Epithelial cell of prostate (primary cell): ENCODE measurements around the gene ZBTB46.

Experiments used
- DNase-seq: peaks from one replicate; pipeline ENCODE4 v3.0.0-alpha.2; 2011; ENCODE audit warnings: low read depth, low spot score
- H3K27ac ChIP-seq: fragments of 450-650 bp; 2 replicates; pipeline ENCODE4 v1.5.1; 2017; ENCODE audit warnings: mild to moderate bottlenecking

The ZBTB46 gene

DNA sequence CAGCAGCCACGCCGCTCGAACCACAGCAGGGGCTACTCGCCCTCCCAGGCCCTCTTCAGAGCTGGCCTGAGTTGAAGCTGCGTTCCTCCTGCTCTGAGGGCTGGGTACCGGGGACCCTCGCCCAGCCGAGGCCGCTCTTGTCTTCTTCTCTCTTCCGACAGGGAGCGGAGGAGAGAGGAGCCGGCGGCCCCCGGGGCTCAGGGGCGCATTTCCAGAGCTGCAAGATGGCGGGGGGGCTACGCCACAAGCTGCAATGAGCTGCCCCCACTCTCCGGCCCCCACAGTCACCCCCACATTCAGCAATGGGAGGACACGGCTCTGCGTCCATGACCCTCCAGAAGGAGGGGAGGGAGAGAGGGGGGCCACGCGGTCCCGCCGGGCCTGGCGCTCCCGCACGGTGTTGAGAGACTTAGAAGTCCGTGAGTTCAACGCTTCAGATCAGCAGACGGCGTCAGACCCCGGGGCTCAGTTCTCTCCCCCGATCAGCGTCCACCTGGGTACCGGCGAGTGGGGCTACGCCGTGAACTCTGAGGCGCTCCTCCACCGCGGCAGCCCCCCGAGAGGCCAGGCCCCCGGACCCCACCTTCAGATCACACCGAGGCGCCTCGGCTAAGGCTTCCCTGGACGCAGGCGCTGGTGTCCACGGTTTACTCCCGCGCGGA lies 59.9 kb downstream of the ZBTB46 start:
- no peak overlapping the region for H3K27ac ChIP-seq
- DNase-seq: no peak

DNA sequence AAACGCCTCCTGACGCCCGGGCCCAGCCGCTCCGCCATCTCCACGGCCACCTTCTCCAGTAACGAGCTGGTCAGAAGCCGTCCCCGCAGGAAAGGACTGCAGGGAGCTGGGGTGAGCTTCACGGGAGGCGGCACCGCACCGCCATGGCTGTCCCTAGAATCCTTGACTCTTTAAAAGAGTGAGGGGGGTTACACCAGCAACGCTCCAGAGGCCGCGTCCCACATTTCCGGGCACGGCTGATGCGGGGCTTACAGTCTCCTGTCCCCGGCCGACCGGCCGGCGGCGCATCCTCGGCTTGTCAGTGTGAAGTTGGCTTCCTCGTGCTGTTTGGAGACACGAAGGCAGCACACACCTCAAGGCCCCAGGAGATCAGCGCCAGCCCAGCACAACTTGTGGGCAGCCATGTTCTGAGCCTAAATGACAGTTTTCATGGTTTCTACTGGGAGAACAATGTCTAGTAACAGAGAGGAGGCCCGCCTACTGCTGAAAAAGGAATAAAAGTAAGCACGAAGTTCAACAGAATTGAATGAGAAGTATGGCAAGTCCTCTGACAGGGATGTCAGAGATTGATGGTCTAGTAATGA lies 61.1 kb downstream of the ZBTB46 start:
- no peak overlapping the region for H3K27ac ChIP-seq
- no peak for DNase-seq

DNA sequence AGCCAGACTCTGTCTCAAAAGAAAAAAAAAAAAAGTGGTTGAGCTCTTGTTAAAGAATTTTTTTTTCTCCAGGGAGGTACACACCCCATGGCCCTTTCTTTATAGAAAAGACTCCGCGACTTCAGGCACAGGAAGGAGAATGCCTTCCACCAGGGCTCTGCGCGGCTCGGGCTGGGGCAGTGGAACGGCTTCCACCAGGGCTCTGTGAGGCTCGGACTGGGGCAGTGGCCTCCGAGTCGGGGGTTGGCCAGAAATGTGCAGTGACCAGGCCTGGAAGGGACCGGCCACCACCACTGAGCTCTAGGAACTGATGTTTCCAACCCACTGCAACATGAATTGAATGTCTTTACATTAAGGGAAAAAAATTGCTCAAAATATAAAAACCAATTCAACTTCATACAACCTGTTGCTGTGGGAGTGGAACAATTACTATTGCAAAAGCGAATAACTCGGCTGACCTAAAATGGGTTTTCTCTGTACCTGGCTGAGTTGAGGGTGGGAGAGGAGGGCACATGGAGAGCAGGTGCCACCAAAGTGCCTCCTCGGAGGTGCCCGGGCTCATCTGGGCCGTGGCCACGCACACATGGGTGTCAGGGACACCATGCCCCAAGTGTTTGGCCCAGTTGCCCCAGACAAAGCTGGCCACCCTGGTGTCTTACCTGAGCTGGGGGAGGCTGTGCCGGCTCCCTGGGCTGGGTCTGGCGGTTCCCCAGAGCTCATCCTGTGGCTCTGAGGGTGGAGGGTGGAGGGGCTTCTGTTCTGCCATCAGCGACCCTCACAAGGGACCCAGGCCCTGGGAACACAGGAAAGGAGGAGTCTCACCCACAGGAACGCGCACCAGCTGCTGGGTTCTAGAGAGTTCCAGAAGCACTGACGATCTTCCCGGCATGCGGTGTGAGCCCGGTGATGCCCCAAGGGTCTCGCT lies 62.2 kb downstream of the ZBTB46 start:
- H3K27ac ChIP-seq: no peak overlapping the region
- DNase-seq: no peak

DNA sequence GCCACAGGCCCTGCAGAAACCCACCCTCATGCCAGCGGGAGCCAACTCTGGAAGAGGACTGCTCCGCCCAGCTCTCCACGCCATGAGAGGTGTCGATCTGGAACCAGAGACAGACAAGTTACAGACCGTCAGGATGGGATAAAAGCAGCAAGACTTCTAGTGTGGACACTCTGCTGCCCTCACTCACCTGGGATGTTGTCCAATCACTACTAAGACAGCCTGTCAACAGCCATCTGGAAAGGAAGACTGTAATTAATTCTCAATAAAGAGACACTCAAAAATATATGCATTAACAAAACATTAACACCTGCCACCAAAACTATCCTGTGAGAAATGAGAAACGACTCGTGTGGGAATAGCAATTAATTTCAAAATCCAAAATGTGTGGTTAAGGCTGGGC lies 63.2 kb downstream of the ZBTB46 start:
- no peak overlapping the region for H3K27ac ChIP-seq
- no peak for DNase-seq

DNA sequence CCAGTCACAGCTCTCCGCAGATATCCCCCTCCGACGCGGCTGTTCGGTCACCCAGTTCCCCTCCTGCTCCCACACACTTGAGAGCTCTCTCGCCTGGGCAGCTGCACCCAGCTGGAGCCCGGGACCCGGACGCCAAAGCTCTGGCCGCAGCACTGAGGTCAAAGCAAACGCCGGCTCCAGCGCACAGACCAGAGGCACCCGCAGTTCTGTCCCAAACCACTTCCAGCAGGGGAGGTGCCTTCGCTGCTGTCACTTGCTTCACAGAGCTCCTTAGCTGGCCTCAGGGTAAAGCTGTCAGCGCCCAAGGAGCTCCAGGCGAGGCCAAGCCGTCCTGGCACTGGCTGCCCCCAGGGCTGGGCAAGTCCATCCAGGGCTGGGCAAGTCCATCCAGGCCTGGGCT lies 63.6 kb downstream of the ZBTB46 start:
- no peak for DNase-seq
- H3K27ac ChIP-seq: no peak overlapping the region

DNA sequence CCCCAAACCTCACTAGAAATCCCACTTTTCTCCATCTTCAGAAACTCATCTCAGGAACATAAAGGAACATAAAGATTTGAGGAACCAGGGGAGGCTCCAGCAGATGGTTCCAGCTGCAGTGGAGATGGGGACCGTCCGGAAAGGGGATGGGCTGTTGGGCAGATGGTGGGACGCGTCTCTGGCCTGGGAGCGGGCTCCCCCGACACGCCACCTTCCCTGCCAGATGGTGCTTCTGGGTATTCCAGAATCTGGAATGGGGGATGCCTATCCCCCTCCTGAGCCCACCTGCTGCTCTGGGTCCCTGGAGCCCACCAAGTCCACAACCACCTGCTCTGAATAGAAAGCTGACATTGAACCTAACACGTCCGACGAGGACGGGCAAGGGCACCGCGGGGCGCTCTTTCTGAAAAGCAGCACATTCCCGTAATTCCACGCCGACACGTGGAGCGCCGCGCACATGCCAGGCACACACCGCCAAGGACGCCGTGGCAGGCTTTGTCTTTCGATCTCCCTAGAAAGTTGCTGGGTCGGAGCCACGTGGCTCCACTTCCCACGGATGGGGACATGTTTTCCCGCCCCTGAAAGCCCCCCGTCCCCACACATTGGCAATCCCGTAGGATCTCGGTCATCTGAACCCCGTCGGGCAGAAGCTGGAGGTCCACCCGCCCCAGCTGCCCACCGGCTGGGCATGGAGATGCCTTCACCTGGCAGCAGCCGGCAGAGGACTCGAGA lies 64.2 kb downstream of the ZBTB46 start:
- DNase-seq: no peak
- no peak overlapping the region for H3K27ac ChIP-seq

DNA sequence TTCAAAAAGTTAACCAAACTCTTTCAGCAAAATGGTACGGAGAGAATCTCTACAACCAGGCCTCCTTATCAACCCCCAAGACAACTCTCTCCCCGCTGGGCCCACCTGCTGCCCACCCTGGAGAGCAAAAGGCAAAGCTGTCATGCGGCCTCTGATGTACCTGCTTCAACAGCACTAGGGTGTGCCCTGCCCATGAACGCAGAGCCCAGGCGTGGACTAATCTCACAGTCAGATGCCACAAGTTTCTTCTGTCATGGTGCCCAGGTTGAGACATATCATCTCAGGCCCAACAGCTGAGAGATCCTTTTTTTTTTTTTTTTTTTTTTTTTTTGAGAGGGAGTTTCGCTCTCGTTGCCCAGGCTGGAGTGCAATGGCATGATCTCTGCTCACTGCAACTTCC lies 65.2 kb downstream of the ZBTB46 start:
- H3K27ac ChIP-seq: no peak overlapping the region
- DNase-seq: no peak

DNA sequence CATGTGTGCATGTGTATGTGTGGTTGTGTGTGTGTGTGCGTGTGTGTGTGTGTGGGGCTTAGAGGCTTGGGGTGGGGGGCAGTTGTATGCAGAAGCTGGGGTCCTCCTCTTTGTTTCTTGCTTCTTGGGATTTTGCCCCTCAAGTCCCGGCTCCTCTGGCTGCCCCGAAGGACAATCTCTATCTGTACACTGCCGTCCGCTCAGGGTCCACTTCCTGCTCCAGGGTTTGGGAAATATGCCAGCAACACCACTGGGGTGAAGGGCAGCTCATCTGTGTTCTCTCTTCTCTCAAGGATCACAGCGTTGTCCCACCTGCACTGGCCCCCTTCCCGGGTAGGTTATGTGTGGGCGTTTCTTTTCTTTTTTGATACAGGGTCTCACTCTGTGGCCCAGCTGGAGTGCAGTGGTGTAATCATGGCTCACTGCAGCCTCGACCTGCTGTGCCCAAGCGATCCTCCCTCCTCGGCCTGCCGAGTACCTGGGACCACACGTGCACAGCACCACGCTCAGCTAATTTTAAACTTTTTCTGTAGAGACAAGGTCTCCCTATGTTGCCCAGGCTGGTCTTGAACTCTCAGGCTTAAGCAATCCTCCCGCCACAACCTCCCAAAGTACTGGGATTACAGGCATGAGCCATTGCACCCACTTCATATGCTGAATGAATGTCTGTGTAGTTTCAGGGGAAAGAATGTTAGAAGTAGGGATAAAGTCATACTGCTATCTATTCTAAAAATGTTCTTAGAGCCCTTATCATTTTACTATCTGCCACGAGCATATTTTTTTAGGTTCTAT lies 65.8 kb downstream of the ZBTB46 start:
- H3K27ac ChIP-seq: no peak overlapping the region
- no peak for DNase-seq

DNA sequence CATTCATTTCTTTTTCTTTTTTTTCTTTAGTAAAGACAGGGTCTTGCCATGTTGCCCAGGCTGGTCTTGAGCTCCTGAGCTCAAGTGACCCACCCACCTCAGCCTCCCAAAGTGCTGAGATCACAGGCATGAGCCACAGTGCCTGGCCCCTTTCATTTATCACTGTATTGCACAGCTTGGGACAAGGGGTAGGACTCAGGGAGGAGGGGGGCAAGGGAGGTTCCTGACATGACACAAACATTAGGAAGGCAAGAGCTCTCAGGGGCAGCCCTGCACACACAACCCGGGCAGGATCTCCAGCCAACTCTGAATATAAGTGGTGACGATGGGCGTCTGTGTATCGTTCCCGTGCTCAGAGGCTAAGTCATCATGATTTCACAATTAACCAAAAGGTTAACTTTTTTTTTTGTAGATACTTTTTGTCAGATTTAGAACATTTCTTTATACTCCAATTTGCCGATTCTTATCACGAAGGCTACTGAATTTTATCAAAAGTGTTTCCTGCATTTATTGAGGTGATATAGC lies 71.6 kb downstream of the ZBTB46 start:
- no peak for DNase-seq
- no peak overlapping the region for H3K27ac ChIP-seq

DNA sequence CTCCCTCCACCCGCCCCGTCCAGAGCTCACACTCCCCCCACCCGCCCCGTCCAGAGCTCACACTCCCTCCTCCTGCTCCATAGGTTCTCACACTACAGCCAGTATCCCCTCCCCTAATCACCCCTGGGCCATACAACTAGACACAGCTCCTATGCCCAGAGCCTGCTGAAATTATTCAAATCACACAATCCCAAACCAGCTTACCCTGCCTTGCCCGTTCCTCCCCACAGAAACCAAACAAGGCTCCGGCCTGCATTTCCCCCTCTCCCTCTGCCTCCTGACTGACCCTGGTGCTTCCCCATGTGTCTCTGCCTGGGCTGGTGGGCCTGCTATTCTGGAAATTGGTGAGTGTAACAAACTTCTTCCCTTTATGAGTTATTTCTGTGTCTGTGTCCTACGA lies 72.9 kb downstream of the ZBTB46 start:
- no peak for DNase-seq
- no peak overlapping the region for H3K27ac ChIP-seq

DNA sequence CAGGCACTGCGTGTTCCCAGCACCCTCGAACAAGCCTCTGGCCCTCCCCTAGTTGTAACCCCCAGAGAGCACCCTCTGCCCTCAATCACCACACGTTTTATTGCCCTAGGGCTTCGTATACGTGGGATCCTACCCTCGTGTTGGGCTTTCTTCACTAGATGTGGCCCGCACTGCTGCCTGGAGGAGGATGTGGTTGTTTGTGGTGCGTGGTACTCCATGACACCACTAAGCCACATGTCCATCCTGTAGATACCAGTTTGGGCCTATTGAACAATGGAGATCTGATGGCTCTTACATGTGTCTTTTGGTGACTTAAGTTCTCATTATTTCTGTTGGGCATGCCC lies 74.4 kb downstream of the ZBTB46 start:
- no peak for DNase-seq
- no peak overlapping the region for H3K27ac ChIP-seq

DNA sequence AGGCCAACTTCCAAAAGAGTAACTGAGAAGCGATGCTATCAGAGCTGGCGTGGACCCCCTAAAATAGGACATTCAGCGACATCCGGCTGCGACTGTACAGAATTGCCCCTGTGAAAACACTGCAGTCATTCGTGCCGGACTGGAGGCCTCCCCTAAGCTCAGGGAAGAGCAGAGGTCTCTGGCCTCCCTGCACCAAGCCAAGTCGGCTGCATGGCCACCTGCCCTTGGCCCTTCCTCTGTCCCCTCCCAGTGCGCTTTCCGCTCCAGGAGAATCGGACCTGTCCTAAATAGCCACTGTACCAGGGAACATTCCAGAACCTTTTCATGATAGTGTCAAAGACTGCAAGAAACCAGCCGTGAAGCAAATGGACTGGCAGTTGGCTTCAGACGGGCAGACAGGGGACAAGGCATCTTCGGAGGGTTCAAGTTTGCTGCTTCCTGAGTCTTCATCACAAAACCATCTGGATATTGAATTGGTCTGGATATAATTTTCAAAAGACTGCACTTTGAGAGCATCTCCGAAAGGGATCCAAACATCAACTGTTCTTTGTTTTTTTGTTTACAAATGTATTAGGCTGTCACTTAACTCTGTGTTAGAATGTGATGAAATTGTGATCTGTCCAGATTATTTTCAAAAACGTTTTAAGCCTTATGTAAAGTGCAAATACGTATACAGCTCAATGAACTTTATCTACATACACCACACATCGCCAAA lies 75.0 kb downstream of the ZBTB46 start:
- DNase-seq: no peak
- no peak overlapping the region for H3K27ac ChIP-seq

DNA sequence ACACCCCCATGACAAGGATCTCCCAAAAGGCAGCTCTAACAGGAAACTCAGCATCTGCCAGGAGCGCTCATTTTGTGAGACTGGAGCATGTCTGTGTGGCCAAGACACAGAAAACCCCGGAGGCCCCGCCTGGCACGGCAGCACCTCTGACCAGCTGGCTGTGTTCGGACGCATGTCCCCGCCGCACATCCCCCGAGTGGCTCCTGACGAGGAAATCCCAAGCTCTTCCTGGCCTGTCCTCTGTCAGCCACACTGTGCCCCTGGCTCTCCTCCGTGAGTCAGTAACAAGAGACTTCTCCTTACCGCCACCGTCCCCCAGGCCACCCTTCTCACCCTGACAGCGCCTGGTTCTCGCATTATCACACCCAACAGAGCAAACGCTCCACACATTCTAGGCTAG lies 77.1 kb downstream of the ZBTB46 start:
- H3K27ac ChIP-seq: no peak overlapping the region
- DNase-seq: no peak

DNA sequence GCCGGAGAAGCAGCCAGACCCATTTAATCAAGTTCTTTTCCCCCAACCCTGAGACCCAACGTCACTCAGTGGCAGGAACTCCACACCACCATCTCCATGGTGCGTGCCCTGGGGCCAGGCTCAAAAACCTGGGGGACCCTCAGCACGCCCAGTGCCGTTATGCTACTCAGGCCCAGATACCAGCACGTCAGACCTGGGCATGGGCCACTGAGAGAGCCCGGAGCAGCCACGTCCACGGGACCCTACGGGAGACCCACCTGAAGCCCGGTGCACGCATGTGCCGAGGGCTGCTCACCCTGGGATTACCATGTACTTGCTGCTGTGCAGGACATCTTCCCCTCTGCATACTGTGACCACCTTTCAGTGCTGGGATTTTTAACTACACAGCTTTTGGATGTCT lies 77.7 kb downstream of the ZBTB46 start:
- H3K27ac ChIP-seq: no peak overlapping the region
- DNase-seq: no peak

DNA sequence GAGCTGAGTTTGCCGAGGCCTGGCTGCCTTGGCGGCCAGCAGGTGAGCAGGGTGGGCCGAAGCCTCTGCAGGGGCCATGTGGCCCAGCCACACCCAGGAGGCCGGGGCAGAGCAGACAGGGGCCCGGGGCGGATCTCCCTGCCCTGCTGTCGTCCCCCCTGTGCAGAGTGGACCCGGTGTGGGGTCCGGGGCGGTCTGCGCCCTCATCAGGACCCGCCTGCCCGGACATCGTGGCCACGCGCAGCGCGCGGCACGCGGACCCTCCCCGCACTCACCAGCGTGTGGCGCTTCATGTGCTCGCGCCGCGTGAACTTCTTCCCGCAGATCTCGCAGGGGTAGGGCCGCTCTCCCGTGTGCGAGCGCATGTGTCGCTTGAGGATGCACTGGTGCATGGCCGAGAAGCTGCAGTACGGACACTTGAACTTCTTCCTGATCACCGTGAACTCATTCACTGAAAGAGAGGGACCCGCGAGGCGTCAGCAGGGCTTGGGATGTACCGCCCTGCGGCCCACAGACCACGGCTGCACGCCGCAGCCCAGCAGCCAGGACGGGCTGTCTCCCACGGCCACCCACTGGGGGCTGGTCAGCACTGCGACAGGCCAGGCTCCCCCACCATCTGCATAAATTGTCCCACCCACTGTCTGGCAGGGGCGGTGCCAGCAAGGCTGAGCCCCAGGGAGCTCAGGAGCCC lies 78.5 kb downstream of the ZBTB46 start:
- H3K27ac ChIP-seq: no peak overlapping the region
- no peak for DNase-seq

DNA sequence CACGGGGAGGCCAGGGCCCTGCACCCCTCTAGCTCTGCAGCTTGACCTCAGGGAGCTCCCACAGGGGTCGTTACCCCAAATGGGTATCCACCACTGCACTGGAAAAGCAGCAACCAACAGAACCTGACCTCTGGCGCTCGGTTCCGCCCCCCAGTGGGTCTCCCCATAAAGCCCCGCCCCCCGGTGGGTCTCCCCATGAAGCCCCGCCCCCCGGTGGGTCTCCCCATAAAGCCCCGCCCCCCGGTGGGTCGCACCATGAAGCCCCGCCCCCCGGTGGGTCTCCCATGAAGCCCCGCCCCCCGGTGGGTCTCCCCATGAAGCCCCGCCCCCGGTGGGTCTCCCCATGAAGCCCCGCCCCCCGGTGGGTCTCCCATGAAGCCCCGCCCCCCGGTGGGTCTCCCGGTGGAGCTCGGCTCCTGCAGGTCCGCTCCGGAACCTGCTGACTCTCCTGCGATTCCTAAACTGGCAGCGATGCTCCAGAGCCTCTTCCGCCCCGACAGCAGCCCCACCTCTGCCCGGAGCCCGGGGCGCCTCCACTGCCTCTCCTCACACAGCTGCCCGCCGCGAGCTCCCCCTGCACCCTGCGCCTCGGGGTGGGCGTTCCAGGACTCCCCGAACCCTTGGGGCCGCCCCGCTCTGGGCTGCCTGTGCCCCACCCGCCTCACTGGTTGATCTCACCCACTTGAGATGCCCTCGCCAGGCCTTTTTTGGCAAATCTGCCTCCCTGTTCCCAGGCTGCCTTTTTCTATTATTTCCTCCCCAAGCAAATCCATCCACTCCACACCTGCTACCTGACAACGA lies 79.4 kb downstream of the ZBTB46 start:
- no peak for DNase-seq
- no peak overlapping the region for H3K27ac ChIP-seq

DNA sequence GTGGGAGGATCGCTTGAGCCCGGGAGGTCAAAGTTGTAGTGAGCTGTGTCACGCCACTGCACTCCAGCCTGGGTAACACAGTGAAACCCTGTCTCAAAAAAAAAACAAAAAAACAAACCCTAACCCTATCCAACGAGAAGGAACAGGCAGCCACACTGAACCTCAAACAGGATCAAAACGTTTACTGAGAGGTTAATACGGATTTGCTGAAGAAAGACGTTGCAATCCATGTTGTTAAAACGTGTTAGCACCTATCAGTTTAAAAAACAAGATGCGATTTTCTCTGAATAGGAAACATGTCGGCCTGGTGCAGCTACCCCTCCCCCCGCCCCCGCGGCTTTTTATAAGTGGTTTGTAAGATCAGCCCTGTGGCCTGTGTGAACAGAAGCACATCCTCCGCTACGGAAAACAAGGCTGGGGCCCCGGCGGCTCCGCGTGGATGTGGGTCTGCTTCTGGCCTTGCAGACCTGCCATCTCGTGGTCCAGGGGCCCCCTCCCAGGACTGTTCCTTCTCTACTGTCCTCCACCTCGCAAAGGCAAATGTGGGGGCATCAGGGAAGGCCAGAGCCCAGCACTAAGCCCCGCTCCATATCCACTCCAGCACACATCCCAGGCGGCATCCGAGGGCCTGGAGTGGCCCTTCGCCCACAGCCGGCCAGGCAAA lies 80.1 kb downstream of the ZBTB46 start:
- DNase-seq: no peak
- no peak overlapping the region for H3K27ac ChIP-seq
